Activated CD8-positive, alpha-beta memory T cell treated with anti-CD3 and anti-CD28 coated beads for 24 hours (primary cell): ENCODE data around the gene ATOH1.

ENCODE experiments used
- DNase-seq: peaks from one replicate; pipeline ENCODE4 v3.0.0-alpha.2; 2020

Gene ATOH1

DNA sequence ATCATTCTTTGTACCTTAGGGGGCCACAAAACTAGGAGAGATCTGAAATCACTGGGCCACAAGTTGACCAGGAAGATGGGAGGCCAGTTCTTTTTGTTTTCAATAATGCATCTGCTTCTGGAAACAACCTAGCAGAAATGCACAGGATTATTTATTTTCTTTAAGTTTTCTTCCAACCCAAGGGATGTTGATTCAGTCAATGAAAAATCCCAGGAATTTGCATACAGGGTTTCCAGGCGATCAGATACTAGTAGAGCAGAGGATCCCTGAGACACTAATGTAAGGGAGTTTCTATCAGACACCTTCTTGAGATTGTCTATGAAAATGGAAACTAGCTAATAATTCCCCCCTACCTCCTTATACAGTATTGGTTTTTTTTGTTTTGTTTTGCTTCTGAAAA is 7.4 kb downstream of the ATOH1 start:
- DNase-seq: no peak

- no peak for DNase-seq
These were observed 11.2 kb downstream of the ATOH1 start for GRCh38 chr4:93839704-93840103.

GRCh38 chr4:93841803-93842345 is 13.3 kb downstream of the ATOH1 start:
- no peak for DNase-seq

GRCh38 chr4:93842601-93843252 is 14.2 kb downstream of the ATOH1 start:
- no peak for DNase-seq

DNA sequence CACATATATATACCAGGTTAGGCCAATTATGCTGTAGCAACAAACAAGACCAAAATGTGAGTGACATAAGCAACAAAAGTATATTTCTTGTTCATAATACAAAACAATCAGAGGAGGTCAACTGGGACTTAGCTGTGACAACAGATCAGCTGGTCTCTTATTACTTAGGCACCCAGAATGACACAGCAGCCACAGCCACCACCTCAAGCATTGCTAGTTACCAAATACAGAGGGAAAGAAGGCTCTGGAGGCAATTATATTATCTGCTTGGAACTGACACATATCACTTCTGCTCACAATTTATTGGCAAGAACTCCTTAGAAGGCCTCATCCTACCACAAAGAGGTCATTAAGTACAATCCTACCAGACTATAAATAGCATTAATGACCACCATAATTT is 15.2 kb downstream of the ATOH1 start:
- no peak for DNase-seq

DNA sequence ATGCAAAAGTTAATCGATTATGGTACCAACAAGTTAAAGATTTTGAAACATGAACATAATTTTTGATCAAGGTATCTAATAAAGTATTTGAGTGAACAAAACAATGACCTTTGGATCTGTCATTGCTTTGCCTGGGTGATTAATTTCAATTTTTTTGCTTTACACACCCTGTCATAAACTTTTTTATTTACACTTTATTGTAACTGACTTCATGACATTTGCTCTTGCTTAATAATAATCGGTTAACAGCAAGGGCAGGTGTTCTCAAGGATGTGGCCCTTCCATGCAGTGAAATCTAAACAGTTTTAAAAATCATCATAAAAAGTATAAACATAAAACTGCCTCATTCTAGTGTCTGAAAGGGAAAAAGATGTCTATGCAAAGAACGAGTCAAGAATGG is 24.1 kb downstream of the ATOH1 start:
- no peak for DNase-seq

DNA sequence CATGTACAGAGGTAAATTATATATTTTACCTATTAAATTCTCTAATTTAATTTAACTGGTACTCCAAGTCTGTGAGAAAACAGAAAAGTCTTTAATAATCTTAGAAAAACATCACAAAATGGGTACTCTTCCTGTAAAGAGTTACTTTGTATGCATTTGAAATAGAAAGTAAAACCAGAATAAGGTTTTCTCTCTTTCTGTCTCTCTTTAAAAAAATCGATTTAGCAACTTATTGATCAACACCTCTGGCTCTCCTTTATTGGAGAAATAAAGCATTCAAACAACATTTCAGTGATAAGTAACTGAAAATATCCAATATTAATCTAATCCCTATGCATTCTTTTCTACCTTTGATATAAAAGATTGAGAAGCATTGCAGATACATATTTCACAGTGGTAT is 27.4 kb downstream of the ATOH1 start:
- no peak for DNase-seq

GRCh38 chr4:93865650-93866049 is 37.1 kb downstream of the ATOH1 start:
- DNase-seq: no peak

- DNase-seq: no peak
These were observed 39.0 kb downstream of the ATOH1 start for GRCh38 chr4:93867416-93868001.

DNA sequence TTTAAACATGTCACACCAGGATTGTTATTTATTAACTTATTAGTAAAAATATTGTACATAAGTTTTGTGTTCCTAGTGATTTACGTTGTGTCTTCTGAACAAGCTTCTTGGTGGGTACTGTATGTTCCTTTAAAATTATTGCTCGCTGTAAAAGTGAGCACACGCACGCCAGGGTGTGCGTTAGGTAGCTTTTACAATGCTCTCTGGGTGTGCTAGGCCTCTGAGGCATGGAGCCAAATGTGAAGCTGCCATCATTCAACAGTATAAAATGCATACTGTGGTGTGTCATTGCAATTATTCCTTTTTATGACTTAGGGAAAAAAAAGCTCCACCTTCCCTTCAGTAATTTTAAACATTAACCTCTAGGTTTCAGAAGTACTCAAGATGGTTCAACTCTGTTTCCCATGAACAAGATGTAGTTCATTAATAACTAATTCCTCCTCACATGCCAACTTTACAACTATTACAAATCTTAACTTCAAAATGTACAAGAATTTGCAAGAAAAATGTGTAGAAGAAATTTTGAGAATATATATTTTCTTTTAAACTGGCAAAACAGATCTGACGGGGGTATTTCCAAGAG is 42.4 kb downstream of the ATOH1 start:
- no peak for DNase-seq

GRCh38 chr4:93876754-93877153 is 48.2 kb downstream of the ATOH1 start:
- DNase-seq: no peak

DNA sequence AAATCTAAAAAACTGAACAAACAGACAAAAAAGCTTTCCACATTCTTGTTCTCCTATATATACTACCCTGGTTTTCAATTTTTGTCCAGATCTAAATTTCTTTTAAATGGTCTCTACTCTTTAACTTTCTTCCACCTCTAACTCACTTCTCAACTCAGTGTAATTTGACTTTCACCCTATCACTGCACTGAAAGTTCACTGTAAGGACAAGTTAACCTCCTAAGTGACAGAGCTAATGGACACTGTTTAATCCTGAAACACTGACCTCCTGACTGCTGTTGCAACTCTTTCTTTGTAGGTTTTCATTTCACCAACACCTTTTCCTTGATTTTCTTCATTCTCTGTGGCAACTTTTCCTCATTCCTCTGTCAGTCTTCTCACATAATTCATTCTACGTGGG is 50.0 kb downstream of the ATOH1 start:
- no peak for DNase-seq

DNA sequence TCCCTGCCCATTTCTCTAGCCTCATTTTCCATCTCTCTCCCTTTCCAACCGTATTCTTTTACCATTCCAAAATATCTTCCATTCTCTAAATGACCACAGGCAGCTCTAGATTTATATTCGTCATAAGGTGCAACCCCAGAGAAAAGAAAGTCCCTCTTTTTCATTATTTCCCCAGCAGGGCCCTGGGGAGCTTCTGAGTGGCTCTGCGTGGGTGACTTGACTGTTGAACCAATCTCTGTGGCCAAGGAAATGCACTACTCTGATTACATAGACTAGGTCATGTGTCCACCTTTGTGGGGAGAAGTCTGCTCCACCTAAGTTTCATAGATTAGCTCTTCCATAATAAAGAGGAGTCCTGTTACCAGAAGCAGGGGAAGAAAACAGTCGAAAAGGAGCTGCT is 51.4 kb downstream of the ATOH1 start:
- no peak for DNase-seq
